GM18517 (cell line): ENCODE results near the gene ROR1.

Source experiments
- ATAC-seq: cut with Tn5 transposase; IDR thresholded peaks from one replicate; pipeline ENCODE4 v1.9.1; 2021; ENCODE audit warnings: mild to moderate bottlenecking, moderate library complexity; ENCODE audit not compliant: unreplicated experiment

The ROR1 gene

DNA sequence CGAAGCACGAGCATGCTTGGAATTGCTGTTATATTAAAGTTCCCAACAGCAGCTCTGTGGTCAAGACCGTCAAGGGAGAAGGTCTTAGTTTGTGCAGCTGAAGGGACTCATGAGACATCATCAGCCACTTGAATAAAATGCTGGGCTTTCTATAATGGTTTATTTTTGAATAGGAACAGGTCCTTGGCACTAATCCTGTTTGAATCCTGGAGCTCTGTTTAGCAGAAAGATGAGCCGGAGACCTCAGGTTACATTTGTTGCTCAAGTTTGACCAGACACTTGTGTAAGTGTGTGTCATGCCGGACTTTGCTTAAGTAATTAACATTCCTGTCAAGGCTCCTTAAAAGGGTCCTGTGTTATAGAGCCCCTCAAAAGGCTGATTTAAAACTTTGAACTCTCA, 186.5 kb downstream of the ROR1 start:
- no peak for ATAC-seq

- no peak for ATAC-seq
Measured at GRCh38 chr1:63966016-63966415, 192.2 kb downstream of the ROR1 start.

- ATAC-seq: no peak
Measured at GRCh38 chr1:63967901-63968300, 194.1 kb downstream of the ROR1 start.

DNA sequence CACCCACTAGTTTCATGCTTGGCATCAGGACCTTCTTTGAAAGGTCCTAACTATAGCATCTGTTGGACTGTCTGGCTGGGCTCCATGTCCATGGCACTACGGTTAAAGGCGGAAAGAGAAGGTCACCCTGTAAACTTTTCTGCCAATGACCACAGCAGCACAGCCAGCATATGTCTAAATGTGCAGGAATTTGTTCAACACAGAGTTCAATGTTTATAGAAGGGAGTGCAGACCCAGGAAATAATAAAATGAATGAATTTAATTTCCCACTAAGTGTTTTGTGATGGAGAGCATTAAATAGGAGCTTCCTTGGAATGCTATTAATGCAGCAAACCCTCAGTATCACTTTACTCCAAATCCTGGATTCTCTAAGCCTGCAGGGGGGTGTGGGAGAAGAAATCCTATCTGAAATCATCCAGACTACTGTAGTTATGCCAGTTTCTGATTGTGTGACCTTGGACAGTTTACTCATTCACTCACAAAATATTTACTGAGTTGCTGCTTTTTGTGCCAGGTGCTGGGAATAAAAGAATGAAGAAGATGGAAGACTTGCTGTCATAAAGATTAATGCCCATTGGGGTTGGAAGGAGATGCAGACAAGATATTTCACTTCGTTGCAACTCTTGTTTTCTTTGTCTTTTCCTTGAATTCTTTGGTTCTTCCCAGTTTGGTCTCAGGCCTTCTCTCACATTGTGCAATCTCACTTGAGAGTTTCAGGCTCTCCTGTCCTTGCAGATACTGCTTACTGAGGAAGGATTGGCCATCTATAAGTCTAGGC, 195.0 kb downstream of the ROR1 start:
- ATAC-seq: no peak

- ATAC-seq: no peak
Measured at GRCh38 chr1:63969441-63969901, 195.7 kb downstream of the ROR1 start.

DNA sequence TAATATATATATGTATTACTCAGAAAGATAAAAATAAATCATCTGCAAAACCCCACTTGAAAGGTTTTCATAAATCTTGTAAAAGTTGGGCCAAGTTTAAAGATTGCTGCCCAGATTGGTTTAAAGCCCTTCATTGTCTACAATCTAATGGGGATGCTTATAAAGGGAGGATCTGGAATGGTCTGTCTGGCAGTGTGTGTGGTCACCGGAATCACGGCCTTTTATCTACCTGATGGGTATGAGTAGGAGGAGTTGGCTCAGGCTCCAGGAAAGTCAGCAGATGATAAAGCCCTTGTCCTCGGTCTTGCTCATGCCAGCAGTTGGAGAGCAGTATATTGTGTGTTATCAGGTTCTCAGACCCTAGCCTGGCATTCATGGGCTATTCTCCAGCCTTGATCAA, 197.7 kb downstream of the ROR1 start:
- no peak for ATAC-seq

DNA sequence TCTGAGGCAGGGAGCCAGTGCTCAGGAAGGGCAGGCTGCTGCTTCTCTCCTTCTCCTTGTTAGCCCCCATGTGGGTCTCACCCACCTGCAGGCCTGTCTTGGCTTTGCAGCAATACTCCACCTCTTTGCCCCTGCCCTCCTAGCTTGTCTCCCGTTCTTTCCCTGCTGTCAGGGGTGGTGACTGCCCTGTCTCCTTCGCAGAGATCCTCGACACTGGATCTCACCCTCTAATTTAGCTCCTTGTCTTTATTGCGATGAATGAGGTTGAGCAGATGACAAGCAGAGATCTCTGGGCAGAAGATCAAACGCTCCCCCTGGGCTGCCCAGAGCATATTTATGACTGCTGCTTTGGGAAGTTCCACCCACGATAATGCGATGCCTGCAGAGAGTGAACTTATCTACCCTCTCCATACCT, 199.2 kb downstream of the ROR1 start:
- no peak for ATAC-seq

- no peak for ATAC-seq
Measured at GRCh38 chr1:63974966-63975365, 201.1 kb downstream of the ROR1 start.

DNA sequence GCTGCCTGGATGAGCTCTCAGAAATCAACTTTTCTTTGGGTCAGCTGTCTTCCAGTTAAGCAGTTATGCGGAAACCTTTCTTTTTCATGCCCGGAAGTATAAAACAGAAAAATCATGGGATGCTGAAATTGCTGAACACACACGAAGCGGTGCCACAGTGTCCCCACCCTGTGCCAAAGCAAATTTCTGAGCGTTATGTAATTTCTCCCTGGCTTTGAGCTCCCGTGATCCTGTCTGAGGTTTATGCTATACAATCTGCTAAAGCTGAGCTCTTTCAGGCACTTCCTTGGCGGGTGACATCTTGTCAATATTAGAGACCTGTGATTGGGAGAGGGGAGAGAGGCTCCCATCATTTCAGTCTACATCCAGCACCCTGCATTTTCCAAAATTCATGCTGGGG, 201.7 kb downstream of the ROR1 start:
- ATAC-seq: no peak

- no peak for ATAC-seq
Measured at GRCh38 chr1:63976006-63976405, 202.2 kb downstream of the ROR1 start.

DNA sequence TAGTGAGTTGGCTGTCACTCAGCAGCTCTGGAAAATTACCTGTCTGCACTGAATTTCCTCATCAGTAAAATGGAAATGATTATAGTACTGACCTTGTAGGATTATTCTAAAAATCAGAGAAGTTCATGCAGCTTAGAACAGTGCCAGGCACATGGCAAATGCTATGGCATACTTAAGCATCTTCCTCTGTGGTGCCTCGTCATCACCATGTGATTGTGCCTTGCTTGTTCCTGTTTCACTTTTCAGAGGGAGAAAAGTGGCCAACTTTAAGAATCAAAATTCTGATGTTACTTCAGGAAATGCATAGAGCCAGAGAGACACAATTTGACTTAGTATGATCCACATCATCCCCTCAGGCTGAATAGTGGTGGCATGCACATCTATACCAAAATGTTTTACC, 203.6 kb downstream of the ROR1 start:
- no peak for ATAC-seq

GRCh38 chr1:63980740-63981407, 207.1 kb downstream of the ROR1 start:
- ATAC-seq: no peak

- no peak for ATAC-seq
Measured at GRCh38 chr1:63981408-63981773, 207.6 kb downstream of the ROR1 start.

- no peak for ATAC-seq
Measured at GRCh38 chr1:63982201-63982600, 208.4 kb downstream of the ROR1 start.

- no peak for ATAC-seq
Measured at GRCh38 chr1:63983391-63984256, 209.8 kb downstream of the ROR1 start.

GRCh38 chr1:63984257-63984929, 210.6 kb downstream of the ROR1 start:
- no peak for ATAC-seq

DNA sequence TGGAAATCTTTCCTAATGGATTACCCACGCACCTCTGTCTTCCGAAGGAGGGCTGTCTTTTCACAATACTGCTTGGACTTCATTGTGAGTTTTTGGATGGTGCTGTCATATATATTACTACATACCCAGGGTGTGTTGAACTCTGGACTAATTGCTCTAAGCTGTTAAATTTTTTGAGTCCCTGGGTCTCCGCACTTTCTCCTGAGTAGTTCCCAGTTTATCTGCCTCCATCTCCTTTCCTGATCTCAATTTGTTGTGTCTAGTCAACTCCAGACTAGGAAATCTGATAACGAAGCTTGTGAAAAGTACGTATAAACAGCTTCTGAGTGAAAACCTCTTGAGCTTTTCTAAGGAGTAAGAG, 211.1 kb downstream of the ROR1 start:
- no peak for ATAC-seq

- no peak for ATAC-seq
Measured at GRCh38 chr1:63987014-63987627, 213.3 kb downstream of the ROR1 start.

DNA sequence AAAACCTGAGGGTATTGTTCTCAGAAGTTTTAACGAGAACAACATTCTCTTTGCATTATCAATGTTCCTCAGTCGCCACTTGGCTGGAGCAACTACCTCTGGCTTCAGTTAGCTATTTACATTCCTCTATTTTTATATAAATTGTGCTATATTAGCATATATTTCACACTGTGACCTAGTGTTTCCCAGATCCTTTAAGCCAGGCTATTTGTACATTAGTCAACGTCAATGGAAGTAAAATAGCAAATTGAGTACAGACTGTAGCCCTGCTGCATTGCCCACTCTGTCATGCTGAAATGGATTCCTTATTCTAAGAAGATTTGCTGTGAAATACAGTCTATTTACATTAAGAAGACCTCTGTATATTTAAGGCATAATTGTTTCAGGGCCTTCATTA, 213.8 kb downstream of the ROR1 start:
- no peak for ATAC-seq

GRCh38 chr1:63988941-63989340, 215.1 kb downstream of the ROR1 start:
- no peak for ATAC-seq

DNA sequence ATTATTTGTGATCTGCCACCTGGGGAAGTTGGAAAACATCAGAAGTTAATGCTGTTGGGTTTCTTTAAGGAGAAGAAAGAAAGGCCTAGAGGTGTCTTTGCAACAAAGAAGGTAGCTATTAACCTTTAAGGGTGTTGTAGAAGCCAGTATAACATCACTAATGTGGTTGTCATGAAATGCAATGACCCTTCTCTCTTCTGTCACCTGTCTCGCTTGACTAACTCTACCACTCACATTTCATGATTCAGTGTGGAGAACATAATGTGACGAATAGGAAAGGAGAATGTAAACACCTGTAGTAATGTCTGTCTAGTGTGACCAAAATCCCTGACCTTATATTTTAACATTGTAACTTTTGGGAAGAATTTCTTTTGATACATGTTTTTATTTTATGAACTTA, 217.9 kb downstream of the ROR1 start:
- ATAC-seq: no peak
